NCI-H187 treated with DMSO at 0.1 percent for 48 hours (cell line): ENCODE data around the gene ADNP.

ENCODE experiments used
- DNase-seq: peaks from one replicate; lab custom pipeline; 2025; lab: John Stamatoyannopoulos, UW

Gene ADNP

DNA sequence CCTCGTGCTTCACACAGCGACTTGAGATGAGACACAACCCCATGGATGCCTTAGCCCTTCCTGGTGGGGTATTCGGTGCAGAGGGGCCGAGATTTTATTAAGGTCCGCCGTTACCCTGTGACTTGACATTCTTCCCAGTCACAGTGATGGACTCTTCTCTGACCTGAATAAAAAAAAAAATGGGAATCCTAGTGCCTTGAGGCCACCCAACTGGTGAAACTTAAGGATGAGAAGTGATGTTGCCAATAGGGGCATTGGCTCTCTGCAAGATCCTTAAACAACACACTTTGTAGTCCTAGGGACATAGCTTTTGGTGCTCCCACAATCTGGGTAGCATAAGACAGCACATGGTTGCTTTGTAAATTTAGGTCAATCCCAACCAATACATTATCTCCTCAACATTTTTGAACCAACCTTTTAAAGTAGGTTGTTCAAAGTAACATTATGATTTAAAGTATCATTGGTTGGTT lies 814 bp upstream of the ADNP start:
- no peak for DNase-seq

- DNase-seq: no peak
These were observed 296 bp downstream of the ADNP start for GRCh38 chr20:50930976-50931305.

- no peak for DNase-seq
These were observed 880 bp downstream of the ADNP start for GRCh38 chr20:50930139-50930975.

DNA sequence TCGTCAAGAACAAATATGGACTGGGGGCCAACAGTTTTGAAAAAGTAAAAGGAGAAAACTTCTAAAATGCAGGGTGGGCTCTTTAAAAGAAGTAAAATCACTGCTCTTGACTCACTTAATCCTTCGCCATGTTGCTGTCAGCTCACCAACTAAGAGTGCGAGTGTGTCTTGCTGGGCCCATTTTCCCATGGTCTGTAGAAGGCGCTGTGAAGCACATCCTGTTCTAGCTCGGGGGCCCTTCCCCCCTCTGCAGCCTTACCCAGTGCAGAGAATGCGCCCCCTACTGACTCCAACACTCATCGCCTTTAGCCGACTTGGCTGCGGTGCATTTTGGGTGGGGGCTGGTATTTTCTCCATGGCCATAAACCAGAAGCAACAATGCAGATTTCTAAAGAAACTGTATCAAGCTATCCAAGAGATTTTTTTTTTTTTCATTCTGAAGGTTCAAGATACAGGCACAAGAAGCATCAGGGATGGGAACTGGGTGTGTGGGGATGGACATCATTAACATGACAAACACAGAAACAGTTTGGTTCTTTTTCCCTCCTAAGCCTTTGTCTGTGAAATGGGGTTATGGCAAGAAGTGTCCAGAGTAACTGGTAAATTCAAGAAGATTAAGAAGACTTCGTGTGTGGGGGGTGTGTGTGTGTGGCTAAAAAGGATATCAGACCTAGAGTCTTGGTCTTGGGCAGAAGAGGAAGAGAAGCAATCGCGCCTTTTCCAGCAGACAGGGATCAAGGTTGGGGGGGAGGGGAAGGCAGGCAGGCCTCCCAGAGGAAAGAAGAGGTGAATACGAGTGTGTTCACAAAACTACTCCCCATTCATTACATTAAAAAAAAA lies 1.7 kb downstream of the ADNP start:
- peak; percentile 61 for DNase-seq

- DNase-seq: no peak
These were observed 2.8 kb downstream of the ADNP start for GRCh38 chr20:50928469-50928868.

- no peak for DNase-seq
These were observed 4.7 kb downstream of the ADNP start for GRCh38 chr20:50926530-50926929.

- DNase-seq: no peak
These were observed 6.8 kb downstream of the ADNP start for GRCh38 chr20:50924261-50924920.

- DNase-seq: no peak
These were observed 9.3 kb downstream of the ADNP start for GRCh38 chr20:50921803-50922501.

DNA sequence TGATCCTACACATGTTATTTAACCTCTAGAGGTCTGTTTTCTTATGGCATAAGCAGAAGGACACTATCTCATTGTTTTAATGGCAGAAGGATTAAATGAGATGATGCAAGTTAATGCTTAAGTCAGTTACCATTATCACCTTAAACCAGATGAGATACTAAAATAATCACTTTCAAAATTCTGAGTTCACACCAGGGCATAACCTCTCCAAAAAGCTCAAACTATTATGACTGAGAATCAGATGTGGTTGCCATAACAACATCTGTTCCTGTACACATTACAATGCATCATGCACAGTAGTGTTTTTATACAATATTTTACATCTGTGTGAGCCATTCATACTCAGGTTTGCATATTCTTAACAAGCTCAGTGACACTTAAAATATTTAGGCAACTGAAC lies 10.2 kb downstream of the ADNP start:
- no peak for DNase-seq

DNA sequence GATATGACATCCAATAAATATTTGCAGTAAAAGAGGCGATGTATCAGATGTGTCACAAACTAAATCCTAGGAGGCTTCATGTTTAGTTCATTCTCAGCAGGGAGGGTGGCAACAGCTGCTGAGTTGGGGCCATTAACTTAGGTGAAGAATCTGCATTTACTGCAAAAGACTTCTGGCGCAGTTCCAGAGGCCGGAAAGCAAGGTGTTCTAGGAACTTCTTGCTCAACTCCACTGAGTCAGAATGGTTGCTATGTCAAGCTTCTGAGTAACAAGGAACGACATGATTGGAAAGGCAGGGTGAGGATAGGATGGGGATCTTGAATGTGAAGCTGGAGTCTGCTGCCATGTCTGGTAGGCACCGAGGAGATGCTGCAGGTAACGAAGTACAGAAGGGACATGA lies 11.7 kb downstream of the ADNP start:
- no peak for DNase-seq

DNA sequence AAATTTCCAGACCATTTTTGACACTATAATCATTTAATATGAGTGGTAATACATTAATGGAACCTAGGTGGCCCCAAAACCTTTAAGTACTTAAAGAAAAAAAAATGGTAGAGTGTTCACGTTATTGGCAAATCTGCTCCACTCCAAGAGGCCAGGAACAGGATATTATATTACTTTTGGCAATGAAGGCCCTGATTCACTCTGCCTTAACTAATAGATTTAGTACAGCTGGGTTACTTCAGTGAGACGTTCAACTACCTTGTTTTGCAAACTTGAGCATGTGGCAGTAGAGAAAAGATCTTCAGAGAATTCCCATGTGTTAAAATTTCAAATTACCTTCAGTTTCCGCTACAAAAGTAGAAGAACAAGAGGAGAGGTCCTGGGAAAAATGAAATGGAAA lies 12.8 kb downstream of the ADNP start:
- no peak for DNase-seq

DNA sequence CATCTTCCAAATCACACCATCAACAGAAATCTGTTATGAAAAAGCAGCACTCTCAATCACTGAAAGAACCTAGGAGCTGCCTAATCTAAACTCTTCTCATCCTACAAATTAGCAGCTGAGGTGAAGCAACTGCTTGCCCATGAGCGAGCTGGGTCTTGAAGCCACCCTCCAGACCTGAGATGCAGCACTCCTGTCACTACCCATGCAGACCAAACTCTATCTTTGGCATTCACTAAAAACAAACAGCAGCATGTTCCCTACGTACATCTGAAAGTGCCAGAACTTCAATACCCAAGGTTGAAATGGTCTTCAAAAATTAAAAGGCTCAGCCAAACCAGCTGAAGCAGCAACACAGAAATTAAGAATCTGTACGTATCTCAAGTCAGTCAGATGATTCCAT lies 14.3 kb downstream of the ADNP start:
- no peak for DNase-seq

- no peak for DNase-seq
These were observed 15.0 kb downstream of the ADNP start for GRCh38 chr20:50916257-50916656.

DNA sequence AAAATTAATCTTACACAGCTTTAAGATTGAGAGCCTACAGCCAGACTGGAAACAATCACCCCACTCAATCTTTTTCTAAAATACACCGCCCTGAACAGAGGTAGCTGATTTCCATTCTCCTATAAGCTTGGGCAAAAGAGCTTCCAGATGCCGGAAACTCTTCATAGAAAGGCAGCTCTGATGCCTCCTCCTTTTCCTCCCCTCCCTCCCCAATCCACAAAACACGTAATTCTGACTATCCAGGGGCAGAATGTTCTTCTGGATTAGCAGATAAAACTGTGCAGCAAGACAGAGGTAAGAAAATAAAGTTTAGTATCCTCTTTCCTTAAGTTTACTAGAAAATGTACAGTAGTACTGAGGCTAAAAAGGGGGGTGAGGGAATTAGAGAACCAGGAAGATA lies 15.8 kb downstream of the ADNP start:
- no peak for DNase-seq

GRCh38 chr20:50913690-50914375 lies 17.4 kb downstream of the ADNP start:
- no peak for DNase-seq

DNA sequence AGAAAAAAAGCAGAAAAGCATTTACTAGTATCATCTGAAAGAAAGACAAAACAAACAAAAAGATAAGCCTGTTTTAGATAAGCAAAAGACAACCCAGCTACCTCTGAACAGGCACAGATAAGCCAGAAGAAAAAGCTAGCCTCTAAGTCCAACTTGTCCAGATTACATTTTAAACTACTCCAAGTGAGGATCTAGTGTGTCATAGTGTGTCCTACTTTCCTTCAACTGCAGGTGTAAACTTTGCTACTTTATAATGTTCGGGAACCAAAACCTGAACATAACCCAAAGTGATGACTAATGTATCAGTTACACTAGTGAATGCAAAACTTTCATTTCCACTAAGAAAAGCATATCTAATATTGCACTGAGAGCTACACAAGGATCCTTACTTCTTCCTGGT lies 19.5 kb downstream of the ADNP start:
- no peak for DNase-seq

DNA sequence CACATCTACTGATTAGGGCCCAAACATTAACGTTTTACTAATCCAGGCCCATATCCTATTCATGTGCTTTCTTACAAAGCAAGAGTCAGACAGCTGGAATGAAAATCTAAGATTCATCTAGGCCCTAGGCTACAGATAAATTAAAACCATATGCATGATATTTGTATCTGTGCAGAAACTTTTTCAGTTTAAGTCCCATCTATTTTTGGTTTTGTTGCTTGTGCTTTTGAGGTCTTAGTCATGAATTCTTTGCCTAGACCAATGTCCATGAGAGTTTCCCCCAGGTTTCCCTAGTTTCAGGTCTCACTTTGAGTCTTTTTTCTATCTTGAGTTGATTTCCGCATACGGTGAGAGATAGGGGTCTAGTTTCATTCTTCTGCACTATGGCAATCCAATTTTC lies 20.2 kb downstream of the ADNP start:
- no peak for DNase-seq

DNA sequence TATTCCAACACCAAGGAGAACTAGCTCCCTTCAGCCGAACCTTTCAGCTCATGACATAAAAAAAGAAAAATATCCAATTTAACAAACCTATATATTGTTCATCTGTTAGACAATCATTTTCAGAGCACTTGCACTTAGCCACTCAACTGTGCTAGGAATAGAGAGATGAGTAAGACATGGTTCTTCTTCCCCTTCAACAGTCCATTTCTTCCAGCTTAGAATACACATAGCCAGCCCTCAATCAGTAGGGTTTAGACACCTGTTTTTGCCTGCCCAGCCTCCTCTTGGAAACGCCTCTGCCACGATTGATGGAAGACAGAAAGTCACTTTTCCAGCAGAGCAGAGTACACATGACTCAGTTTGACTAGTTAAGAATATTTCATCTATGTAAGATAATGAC lies 21.8 kb downstream of the ADNP start:
- DNase-seq: no peak

DNA sequence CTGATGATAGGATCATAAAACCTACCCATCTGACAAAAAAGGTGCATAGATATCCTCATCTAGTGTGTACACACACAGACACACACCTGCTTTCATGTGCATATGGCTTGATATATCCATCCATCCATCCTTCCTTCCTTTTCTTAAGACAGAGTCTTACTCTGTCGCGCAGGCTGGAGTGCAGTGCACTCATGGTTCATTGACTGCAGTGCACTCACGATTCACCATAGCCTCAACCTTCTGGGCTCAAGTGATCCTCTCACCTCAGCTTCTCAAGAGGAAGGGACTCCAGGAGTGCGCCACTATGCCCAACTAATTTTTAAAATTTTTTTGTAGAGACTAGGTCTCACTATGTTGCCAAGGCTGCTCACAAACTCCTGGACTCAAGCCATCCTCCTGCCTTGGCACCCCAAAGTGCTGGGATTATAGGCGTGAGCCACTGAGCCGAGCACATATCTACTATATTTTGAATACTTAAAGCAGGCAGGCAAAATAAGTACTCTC lies 27.1 kb downstream of the ADNP start:
- no peak for DNase-seq

DNA sequence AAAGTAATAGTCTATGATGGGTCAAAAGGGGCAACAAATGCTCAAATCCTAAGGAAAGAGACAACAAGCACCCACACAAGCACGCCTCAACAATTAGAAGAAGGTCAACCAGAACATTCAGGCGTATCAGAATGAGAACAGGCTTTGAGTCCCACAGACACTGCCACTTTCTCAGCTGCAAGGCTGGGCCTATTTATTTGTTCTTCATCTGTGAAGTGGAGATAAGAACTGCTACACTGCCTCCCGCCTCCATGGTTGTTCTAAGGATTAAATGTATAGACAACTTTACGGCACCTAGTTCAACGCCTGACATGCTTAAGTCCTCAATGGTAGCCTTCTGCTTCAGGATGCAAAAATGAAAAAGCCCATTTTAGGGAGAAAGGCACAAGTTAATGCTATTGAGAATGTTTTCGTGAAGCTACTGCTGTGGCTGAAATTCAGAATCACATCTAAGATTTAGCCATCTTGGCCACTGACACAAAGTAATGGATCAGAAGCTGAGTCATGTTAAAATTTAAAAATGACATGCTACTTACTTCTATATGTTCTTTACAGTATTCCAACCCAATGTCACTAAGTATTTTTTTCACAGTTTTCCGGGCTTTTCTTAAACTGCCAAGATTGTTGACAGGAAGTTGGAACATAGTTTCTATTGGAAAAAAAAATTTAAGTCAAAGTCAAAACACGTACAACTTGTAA lies 27.7 kb downstream of the ADNP start:
- DNase-seq: no peak

GRCh38 chr20:50901301-50901700 lies 29.9 kb downstream of the ADNP start:
- DNase-seq: no peak
